Skin epidermis (tissue), 12 donors: ENCODE measurements around the gene NEDD4.
"Not testable (repeated sequence)": the region's sequence is repeated elsewhere in the genome, so short reads cannot be mapped to it uniquely, and the experiment has no call there.

Source experiments
- H3K27ac ChIP-seq, 21 experiments: fragments of 200-600 bp; sonication (generic) in 11 of 21; one replicate each; pipeline ENCODE4 v1.5.0; 2020; ENCODE audit warnings: mild to moderate bottlenecking in 3 of 21, inconsistent platforms in 2 of 21, moderate library complexity in 2 of 21
- H3K4me3 ChIP-seq, 7 experiments: fragments of 200-600 bp; sonication (generic) in 2 of 7; one replicate each; pipeline ENCODE4 v1.5.0; 2020; ENCODE audit warnings: inconsistent platforms in 2 of 7, mild to moderate bottlenecking in 2 of 7, moderate library complexity in 1 of 7

Gene NEDD4

DNA sequence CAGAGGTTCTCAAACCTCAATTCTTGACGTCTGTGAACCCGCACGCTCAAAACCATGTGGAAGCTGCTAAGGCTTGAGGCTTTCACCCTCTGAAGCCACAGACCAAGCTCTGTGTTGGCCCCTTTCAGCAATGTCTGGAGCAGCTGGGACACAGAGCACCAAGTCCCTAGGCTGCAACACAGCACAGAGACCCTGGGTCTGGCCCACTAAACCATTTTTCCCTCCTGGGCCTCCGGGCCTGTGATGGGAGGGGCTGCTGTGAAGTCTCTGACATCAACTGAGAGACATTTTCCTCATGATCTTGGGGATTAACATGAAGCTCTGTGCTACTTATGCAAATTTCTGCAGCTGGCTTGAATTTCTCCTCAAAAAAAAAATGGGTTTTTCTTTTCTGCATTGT is 21.3 kb upstream of the NEDD4 start:
- no peak overlapping the region for H3K27ac ChIP-seq
- no peak overlapping the region for H3K4me3 ChIP-seq

DNA sequence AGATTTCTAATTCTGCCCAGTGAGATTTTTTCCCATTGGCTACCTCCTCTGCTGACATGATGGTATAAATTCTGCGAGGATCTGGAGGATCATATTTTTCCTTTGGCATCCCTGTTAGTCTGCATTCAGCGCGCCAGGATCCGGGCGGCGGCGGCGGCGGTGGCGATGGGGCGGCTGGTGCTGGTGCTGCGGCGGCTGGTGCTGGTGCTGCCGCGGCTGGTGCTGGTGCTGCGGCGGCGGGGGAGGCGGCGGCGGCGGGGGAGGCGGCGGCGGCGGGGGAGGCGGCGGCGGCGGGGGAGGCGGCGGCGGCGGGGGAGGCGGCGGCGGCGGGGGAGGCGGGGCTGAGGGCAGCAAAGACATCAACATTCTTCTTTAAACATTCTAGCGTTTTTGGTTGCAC is 13.6 kb upstream of the NEDD4 start:
- Histone ChIP-seq H3K4me3 (peak overlapping the region in 5 of 7 experiments; percentile 13 to 29 (median 24)), H3K27ac (peak overlapping the region in 6 of 21 experiments; percentile 13 to 70 (median 54))

DNA sequence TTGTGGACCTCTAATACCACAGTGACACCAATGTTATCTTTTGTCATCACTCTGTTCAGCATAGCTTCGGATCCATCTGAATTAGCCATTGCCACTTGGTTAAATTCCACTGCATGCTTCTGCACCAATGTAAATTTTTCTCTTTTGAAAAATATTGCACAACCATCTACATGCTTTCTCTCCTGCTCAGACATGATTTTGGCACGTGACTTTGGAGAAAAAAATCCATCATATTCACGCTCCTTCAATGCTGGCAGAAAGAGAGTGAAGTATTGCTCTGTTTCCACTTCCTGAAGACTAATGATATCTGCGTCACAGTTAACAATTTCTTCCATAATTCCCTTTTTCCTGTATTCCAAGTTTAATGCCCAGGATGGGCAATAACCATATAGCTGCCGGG is 13.0 kb upstream of the NEDD4 start:
- Histone ChIP-seq H3K4me3 (peak overlapping the region in 5 of 7 experiments; percentile 13 to 29 (median 24)), H3K27ac (peak overlapping the region in 6 of 21 experiments; percentile 13 to 70 (median 54))

DNA sequence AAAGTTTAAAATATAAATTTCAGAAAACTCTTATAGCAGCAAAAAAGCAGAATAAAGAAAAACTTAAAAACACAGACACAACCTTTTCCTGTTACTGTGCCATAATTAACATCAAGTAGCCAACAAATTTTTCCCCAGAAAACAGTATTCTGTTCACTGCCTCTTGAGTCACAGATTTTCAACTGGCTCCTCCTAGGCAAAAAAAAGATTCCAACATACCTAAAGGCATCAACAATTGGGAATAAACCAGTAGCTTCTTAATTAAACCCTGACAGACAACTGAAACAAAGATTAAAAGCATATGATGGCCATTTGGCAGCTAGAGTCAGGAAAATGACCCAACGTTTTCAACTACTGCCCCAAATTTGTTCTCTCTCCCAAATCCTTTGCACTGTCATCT is 10.9 kb upstream of the NEDD4 start:
- H3K27ac ChIP-seq, H3K4me3 ChIP-seq: not testable (repeated sequence)

DNA sequence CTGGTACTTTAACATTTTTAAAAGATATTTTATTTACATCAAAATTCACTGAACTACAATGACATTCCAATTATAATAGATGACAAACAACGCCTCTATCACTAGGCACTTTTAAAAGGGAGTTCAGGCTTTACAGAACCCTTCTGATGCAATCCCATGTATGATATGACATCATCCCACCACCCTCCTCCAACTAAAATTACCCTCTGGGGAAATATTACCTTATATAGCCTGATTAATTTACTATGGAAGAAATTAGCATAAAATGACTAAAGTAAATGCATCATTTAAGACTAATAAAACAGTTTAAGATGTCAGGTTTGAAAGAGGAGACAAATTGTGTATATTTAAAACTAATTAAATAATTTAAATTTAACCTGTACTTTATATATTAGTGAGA is 10.4 kb upstream of the NEDD4 start:
- H3K27ac ChIP-seq, H3K4me3 ChIP-seq: not testable (repeated sequence)

DNA sequence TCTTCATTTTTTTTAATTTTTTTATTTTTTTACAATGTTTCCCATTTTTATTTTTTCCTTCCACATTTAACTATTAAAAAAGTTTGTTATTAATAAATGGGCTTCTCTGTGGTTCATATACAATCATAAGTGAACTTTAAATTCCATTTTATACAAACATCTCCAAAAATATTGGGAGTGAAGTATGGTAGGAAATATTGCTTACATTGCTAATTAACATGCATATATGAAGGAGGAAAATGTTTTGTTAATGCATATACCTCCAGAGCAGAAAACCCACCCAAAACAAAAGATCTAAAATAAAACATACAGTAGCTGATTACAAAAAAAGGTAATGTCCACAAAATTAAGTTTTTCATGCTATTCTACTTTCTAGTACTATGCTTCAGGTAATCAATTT is 9.9 kb upstream of the NEDD4 start:
- H3K27ac ChIP-seq, H3K4me3 ChIP-seq: not testable (repeated sequence)

DNA sequence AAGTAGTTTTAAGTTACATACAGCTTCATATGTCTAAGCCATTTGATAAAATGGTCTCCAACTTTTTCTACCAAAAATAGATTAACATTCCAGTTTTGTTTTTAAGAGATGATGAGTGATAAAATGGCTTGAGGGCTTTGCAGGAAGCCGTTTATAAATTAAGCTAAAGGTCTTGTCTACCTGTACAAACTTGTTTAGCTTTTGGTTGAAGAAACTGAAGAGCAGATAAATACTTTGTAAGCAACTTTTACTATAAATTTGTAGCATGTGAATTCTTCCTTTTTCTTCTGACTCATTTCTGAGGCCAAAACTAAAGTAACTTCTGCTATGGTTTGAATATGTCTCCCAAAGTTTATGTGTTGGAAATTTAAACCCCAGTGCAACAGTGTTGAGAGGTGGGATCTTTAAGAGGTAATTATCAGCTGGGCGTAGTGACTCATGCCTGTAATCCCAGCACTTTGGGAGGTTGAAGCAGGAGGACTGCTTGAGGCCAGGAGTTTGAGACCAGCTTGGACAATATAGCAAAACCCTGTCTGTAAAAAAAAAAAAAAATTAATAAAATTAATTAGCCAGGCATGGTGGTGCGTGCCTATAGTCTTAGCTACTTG is 8.2 kb upstream of the NEDD4 start:
- no peak overlapping the region for H3K4me3 ChIP-seq
- H3K27ac ChIP-seq, result peak overlapping the region in 9 of 21 experiments; percentile 6 to 61 (median 44)

DNA sequence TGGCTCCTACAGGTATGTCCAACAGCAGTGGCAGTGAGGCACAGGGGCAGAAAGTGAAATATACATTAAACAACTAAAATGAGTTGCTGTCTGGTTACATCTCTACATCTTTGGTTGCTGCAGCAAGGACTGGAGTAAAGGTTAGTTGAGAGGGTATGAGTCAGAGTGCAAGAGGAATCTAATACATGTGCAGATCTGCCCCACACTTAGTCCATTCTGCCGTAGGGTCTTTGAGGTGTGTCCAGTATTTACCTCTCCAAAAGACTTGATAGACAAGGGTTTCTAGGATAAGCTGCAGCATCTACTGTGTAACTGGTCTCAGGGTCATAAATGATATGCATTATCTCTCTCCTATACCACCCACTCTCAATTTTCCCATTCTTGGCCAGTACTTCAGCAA is 6.2 kb upstream of the NEDD4 start:
- Histone ChIP-seq H3K27ac (peak overlapping the region in 5 of 21 experiments; percentile 11 to 61 (median 40)), H3K4me3 (no peak overlapping the region)

DNA sequence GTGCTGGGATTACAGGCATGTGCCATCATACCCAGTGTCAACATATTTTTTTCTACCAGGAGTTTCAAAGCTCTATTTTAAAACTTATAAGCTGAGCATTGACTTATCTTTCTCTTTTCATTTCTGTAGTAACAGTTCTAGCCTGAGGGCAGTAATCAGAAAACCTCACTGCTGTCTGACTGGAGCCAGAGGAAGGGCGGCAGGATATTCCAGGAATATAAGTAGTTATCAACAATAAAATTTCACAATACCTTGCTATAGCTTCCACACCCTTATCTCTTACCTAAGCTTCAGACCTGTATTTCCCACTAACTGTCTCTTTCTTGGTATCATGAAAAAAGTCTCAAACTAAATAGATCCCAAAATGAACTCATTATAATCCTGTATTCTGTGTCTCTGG is 5.1 kb upstream of the NEDD4 start:
- Histone ChIP-seq H3K4me3 (no peak overlapping the region), H3K27ac (peak overlapping the region in 7 of 21 experiments; percentile 32 to 65 (median 41))

DNA sequence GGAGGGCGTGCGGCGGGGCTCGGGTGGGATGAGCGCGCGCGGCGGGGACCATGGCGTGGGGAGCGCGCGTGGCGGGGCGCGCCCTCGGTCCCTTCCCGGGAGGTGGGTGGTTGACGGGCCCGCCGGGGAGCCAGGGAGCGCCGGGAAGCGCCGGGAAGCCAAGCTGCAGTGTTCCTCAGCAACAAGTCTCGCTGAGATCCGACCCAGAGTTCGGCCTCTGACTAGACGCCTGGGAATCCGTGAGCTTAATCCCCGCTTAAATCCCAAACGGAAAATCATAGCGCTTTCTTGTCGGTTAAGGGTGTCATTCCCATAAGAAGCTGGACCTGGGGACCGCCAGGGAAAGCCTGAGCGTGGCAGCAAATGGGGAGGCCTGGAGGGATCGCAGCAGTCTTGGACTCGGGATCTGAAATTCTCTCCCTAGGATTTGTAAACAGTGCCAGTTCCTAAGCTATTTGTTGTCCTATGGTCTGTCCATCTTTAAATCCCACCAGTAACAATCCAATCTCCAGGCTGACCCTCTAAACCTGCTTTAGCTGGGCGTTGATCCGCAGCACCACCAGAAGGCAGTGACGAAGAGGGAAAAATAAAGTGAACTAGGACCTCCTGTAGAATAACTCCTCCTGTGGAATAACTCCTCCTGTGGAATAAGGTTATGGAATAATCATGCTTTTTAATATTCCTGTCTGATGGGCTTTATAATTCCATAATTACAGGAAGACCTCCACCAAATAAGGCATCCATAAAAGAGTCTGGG is 570 bp upstream of the NEDD4 start:
- peak overlapping the region; percentile 63 to 92 (median 85) for H3K4me3 ChIP-seq
- peak overlapping the region in 20 of 21 experiments; percentile 84 to 96 (median 92) for H3K27ac ChIP-seq

DNA sequence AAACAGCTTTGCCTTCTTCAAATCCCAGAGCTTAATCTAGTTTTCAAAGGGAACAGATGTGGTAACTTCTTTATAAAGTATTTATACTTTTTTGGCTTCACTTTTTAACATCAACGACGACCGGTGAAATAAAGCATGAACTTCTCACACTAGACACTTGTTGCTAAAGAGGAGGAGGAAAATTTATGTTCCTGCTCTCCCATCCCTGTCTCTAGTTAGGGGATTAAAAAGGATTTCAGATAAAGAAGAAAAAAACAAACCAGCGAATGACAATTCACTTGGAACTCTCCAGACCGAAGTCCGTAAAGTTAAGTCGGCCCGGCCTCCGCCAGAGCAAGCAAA is 672 bp downstream of the NEDD4 start:
- peak overlapping the region; percentile 83 to 96 (median 91) for H3K27ac ChIP-seq
- H3K4me3 ChIP-seq, result peak overlapping the region; percentile 63 to 92 (median 85)

DNA sequence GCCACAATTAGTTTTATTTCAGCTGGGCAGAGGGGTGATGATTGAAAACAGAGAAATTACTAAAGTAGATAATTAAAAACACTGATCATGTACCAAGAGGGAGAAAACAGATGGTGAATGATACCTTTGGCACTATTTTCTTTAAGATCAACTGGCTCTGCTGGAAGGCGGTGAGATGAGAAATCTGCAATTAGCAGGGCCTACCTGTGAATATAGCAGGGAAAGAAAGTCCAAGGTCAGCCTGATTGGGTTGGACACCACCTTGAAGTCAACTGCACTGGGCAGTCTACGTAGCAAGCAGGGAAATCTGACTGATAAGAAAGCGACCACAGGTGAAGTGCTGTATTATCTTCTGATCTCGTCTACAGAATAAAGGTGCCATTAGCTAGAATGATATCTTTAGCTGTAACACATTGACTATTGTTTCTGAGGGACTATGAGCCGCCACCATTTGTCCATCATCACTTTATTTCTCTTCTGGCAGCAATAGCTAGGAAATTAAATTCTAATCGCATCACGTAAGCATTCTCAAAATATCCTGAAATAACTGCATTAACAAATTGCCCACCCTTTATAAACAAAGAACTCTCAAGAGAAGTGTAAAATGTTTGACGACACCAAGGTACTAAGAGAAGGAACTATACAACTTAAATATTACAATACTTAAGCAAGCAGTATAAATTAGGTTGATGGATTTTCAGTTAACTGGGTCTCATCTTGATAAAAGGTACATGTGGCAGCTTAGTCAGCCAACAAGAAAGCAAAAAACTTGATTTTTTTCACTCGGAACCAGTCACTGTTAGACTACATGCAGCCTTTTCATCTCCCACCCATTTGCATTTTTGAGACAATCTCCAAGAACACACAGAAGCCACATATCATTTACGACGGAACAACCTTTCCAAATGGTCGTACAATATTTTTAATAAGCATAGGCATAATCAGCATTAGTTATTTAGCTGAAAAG is 1.3 kb downstream of the NEDD4 start:
- peak overlapping the region in 17 of 21 experiments; percentile 16 to 96 (median 91) for H3K27ac ChIP-seq
- H3K4me3 ChIP-seq, result peak overlapping the region; percentile 63 to 92 (median 85)

DNA sequence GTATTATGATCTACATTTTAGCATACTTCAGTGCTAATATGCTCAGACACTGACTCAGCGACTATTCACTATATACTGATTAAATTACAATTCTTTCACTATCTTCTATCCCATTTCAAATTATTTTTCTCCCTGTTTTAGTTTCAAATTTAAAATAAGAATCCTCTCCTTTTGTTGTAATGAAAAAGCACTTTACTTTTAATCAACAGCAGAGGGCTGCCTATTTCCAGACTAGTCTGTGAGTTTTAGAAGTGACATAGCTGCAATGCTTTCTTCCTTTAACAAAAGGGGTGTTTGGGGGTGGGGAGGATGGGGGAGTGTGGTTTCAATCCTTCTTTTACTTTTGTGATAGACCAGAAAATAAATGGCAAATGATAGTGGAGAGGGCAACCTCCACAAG is 2.4 kb downstream of the NEDD4 start:
- Histone ChIP-seq H3K27ac (peak overlapping the region in 2 of 21 experiments; percentile 21 to 47), H3K4me3 (no peak overlapping the region)

DNA sequence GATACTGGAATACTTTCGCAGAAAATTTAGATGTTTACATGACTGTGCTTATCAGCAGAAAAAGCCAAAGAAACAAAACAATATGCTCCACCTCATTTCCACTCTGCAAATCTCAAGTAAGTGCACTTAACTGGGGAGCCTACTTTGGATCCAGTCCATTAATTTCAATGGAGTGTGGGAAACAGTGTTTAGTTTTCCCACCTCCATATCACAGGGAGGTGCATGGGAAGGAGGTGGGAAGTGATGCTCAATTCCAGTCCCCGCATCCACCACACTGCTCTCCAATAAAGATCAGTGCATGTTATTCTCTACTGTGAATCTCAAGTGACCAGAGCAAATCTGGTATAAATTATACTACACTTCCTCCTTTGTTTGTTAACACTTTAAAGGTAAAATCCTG is 2.9 kb downstream of the NEDD4 start:
- H3K4me3 ChIP-seq, result no peak overlapping the region
- no peak overlapping the region for H3K27ac ChIP-seq

DNA sequence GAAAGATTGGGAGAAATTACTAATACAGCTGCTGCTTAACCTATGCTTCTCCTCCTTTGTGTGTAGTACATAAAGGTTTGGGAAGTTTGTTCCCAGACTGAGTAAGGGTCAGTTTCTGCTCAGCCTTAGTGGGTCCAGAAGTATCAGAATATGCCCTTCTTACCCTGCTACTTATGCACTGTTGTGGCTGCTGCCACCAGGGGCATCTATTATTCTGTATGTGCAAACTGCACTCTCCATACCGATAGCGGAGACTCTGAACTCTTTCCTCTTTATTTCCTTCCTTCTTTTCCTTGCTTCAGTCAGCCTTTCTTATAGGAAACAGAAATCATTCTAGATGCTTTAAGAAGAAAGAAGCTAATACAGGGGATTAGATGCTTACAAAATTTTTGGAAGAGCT is 4.0 kb downstream of the NEDD4 start:
- H3K4me3 ChIP-seq, result no peak overlapping the region
- H3K27ac ChIP-seq, result no peak overlapping the region

DNA sequence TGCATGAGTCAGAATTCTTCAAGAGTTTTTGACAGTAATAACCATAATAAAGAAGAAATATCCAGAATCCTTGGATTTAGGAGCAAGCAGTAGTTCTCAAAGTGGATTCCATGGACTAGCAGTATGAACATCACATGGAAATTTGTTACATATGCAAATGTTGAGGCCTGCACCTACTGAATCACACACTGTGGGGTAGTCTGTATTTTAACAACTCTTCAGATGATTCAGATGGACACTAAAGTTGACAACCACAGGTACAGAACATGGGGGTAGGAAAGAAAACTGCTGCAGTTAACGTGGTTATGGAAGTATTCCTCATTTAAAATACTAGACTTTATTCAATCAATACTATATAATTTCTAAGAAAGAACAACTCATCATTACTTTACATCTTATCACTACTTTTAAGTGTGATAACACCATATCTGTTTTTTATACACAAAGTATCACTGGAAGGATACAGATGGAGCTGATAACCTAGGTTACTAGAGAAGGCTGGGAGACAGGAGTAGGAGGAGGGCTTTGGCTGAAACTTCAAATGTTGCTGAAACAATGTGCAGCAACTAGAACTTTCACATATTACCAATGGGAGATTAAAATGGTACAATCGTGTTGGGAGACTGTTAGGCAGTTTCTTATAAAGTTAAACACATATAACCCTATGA is 11.7 kb downstream of the NEDD4 start:
- Histone ChIP-seq H3K4me3 (no peak overlapping the region), H3K27ac (no peak overlapping the region)

DNA sequence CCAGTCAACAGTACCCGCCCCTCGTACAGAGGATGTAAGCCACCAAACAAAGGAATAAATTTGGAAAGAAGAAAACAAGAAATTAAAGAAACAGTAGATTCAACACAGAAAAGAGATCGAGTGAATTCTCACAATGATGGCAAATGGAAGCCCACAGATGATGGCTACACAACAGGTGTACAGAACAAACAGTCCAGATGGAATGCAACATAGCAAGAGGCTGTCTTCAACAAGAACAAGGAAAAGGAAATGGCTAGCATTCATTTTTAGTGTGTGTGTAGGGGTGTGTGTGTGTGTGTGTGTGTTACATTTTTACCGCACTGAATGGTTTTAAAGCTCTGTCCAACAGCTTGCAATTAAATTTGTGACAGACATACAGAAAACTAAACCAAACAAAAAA is 12.9 kb downstream of the NEDD4 start:
- no peak overlapping the region for H3K4me3 ChIP-seq

DNA sequence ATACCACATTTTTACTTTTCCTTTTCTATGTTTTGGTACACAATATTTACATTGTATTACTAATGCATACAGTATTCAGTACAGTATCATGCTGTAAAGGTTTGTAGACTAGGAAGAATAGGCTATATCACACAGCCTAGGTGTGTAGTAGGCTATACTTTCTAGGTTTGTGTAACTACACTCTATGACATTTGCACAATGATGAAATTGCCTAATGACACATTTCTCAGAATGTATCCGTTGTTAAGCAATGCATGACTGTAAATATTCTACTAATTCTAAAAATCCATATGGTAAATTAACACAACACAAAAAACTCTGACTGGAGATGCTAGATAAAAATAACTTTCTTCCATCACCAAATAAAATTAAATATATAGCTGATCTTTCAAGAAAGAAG is 16.2 kb downstream of the NEDD4 start:
- H3K27ac ChIP-seq, result no peak overlapping the region
- no peak overlapping the region for H3K4me3 ChIP-seq

More for the DNA sequence above, 12.9 kb downstream of the NEDD4 start:
- no peak overlapping the region for H3K27ac ChIP-seq

DNA sequence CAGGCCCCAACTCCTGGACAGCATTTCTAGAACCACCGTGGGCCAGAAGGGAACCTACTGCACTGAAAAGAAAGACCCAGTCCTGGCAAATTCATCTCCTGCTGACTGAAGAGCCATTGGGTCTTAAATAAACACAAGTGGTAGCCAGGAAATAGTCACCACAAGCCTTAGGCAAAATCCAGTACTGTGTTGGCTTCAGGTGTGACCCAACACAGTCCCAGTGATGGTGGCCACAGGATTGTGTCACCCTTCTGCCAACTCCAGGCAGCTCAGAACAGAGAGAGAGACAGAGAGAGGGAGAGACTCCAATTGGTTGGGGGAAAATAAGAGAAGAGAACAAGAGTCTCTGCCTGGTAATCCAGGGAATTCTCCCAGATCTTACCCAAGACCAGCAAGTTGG is 23.1 kb downstream of the NEDD4 start:
- Histone ChIP-seq H3K4me3 (no peak overlapping the region), H3K27ac (peak overlapping the region in 1 of 21 experiments; percentile 19)

DNA sequence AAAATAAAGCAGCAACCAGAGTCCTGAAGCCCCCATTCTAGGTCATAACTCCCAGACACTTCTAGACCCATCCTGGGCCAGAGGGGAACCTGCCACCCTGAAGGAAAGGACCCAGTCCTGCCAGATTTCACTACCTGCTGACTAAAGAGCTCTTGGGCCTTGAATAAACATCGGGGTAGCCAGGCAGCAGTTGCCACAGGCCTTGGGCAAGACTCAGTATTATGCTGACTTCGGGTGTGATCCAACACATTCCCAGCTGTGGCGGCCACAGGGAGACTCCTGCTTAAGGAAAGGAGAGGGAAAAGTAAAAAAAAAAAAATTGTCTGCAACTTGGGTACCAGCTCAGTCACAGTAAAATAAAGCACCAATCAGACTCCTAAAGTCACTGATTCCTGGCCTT is 23.8 kb downstream of the NEDD4 start:
- H3K27ac ChIP-seq, result peak overlapping the region in 1 of 21 experiments; percentile 19
- no peak overlapping the region for H3K4me3 ChIP-seq
